Neural crest cell (in vitro differentiated cells): ENCODE results near the gene SKP2. TPM values are rescaled to one million over a fixed set of nuclear protein-coding genes. Genes with fewer than 3 reads are reported as not detected.

ENCODE experiments used
- DNase-seq: peaks from one replicate; pipeline ENCODE4 v3.0.0; 2021; ENCODE audit warnings: low read depth, mixed read lengths, low spot score
- H3K27ac Mint-ChIP-seq: one replicate; pipeline ENCODE4 v1.8.0; 2021; ENCODE audit warnings: mild to moderate bottlenecking, mixed read lengths; ENCODE audit not compliant: unreplicated experiment
- H3K27me3 Mint-ChIP-seq: 2 replicates; pipeline ENCODE4 v1.8.0; 2021; ENCODE audit warnings: low read depth, mild to moderate bottlenecking, mixed read lengths
- H3K36me3 Mint-ChIP-seq: 2 replicates; pipeline ENCODE4 v1.8.0; 2021; ENCODE audit warnings: low read depth, mild to moderate bottlenecking, mixed read lengths
- H3K4me1 Mint-ChIP-seq: 2 replicates; pipeline ENCODE4 v1.8.0; 2021; ENCODE audit warnings: mixed read lengths
- H3K4me3 Mint-ChIP-seq: one replicate; pipeline ENCODE4 v1.8.0; 2021; ENCODE audit warnings: mild to moderate bottlenecking, mixed read lengths
- H3K9me3 Mint-ChIP-seq: 2 replicates; pipeline ENCODE4 v1.8.0; 2021; ENCODE audit warnings: mixed read lengths
- total RNA-seq: library from RNA; stranded (reverse); gene quantifications from 2 replicates; pipeline ENCODE4 v1.2.1, GENCODE V29; 2021
- TF ChIP-seq, protein P1 (sequence below): fragments of 200-600 bp; sonication (generic); conservative IDR thresholded peaks from 2 replicates; pipeline ENCODE4 v1.5.0; 2021; ENCODE audit warnings: antibody characterized with exemption, mild to moderate bottlenecking

Gene SKP2
- total RNA-seq, 1 donor from 2014 or later, result 147 TPM

DNA sequence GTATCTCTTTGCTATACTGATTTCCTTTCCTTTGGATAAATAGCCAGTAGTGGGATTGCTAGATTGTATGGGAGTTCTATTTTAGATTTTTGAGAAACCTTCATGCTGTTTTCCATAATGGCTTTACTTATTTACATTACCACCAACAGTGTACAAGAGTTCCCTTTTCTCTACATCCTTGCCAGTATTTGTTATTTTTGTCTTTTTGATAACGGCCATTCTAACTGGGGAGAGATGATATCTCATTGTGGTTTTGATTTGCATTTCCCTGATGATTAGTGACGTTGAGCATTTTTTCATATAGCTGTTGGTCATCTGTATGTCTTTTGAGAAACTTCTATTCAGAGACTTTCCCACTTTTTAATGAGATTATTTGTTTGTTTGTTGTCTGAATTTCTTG, 64.0 kb downstream of the SKP2 start:
- H3K4me3 Mint-ChIP-seq, result no peak overlapping the region
- TF ChIP-seq, protein P1, sequence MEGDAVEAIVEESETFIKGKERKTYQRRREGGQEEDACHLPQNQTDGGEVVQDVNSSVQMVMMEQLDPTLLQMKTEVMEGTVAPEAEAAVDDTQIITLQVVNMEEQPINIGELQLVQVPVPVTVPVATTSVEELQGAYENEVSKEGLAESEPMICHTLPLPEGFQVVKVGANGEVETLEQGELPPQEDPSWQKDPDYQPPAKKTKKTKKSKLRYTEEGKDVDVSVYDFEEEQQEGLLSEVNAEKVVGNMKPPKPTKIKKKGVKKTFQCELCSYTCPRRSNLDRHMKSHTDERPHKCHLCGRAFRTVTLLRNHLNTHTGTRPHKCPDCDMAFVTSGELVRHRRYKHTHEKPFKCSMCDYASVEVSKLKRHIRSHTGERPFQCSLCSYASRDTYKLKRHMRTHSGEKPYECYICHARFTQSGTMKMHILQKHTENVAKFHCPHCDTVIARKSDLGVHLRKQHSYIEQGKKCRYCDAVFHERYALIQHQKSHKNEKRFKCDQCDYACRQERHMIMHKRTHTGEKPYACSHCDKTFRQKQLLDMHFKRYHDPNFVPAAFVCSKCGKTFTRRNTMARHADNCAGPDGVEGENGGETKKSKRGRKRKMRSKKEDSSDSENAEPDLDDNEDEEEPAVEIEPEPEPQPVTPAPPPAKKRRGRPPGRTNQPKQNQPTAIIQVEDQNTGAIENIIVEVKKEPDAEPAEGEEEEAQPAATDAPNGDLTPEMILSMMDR, result no peak

DNA sequence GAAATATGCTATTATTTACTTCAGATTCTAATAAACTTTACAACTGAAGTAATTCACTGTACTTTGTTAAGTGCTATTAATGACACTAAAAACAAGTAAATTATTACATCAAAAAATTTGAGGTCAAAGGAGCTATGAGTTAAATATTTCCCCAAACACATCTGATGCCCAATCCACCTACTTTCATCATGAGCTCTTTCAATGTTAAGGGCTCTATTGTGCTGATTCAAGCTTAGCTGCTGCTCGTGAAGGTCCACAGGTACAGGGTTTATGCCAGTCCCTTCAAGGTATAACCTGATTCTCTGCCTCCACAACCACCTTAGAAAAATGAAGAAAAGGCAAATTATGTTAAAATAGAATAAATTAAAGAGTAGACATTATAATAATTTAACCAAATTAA, 65.7 kb downstream of the SKP2 start:
- H3K4me3 Mint-ChIP-seq, result no peak overlapping the region
- H3K27ac Mint-ChIP-seq, result no peak overlapping the region
- H3K36me3 Mint-ChIP-seq, result peaks cover 9% of the 10 kb centered on the region
- DNase-seq, result no peak
- peaks cover 7% of the 10 kb centered on the region for H3K4me1 Mint-ChIP-seq
- no peaks in the 10 kb centered on the region for H3K27me3 Mint-ChIP-seq
- TF ChIP-seq, protein P1, result no peak
- H3K9me3 Mint-ChIP-seq, result no peaks in the 10 kb centered on the region

More for the DNA sequence above, 64.0 kb downstream of the SKP2 start:
- no peak for DNase-seq
- H3K27ac Mint-ChIP-seq, result no peak overlapping the region
- H3K27me3 Mint-ChIP-seq, result no peaks in the 10 kb centered on the region
- peaks cover 7% of the 10 kb centered on the region for H3K36me3 Mint-ChIP-seq
- peaks cover 7% of the 10 kb centered on the region for H3K4me1 Mint-ChIP-seq
- no peaks in the 10 kb centered on the region for H3K9me3 Mint-ChIP-seq

DNA sequence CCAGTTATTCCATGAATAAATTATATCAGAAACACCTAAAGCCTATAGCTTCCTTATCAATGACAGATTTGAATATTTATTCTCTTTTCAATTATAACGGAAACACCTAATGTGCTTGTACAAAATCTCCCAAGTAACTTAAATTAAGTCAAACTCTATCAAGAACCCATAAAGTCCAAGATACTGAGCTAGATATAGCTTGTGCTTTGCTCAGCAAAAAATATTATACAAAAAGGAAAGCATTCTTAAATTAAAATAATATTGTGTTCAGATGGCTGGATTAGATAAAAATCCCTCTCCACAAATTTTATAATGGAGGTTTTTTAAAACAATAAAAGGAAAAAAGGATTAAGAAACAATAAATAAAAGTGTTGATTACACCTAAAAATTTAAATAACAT, 66.1 kb downstream of the SKP2 start:
- DNase-seq, result no peak
- peaks cover 6% of the 10 kb centered on the region for H3K36me3 Mint-ChIP-seq
- H3K9me3 Mint-ChIP-seq, result no peaks in the 10 kb centered on the region
- H3K27me3 Mint-ChIP-seq, result no peaks in the 10 kb centered on the region
- TF ChIP-seq, protein P1, result no peak
- no peak overlapping the region for H3K4me3 Mint-ChIP-seq
- no peak overlapping the region for H3K27ac Mint-ChIP-seq
- H3K4me1 Mint-ChIP-seq, result peaks cover 7% of the 10 kb centered on the region

DNA sequence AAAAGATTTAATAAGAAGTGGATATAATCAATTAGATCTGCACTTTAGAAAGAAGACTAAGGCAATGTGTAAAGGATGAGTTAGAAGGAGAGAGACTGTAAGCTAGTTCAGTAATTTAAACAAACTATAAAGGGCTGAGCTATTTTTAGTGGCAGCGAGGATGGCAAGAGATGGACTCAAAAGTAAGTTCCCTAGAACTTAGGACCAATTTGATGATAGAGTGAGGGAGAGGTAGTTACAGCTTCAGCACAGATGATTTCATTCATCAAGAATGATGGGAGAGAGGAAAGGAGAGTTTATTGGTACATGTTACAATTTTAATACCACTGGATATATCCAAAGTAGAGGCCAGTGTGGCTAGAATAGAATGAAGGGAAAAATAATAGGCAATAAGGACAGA, 70.7 kb downstream of the SKP2 start:
- Mint-ChIP-seq H3K27me3 (no peaks in the 10 kb centered on the region), H3K36me3 (peaks cover 13% of the 10 kb centered on the region), H3K4me3 (no peak overlapping the region), H3K9me3 (no peaks in the 10 kb centered on the region), H3K4me1 (no peaks in the 10 kb centered on the region), H3K27ac (no peak overlapping the region)
- TF ChIP-seq, protein P1, result no peak
- no peak for DNase-seq

DNA sequence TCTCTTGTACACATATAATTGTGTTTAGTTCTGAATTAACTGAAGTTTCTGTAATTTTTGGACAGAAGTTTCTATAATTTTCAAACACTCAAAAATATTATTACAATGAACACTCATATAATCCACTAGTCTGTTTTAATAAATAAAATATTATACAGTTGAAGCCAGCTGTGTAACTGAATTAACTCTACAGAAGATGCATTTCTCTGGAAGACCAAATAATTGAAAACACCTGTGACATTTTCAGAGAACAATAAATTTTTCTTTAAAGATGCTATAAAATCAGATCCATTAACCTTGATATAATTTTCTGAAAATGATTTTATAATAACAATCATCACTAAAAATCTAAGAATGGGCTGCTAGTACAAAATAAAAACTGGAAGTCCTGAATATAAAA, 75.1 kb downstream of the SKP2 start:
- no peak for DNase-seq
- no peaks in the 10 kb centered on the region for H3K27me3 Mint-ChIP-seq
- peaks cover 7% of the 10 kb centered on the region for H3K36me3 Mint-ChIP-seq
- peaks cover 5% of the 10 kb centered on the region for H3K4me1 Mint-ChIP-seq
- H3K9me3 Mint-ChIP-seq, result no peaks in the 10 kb centered on the region
- no peak overlapping the region for H3K27ac Mint-ChIP-seq
- TF ChIP-seq, protein P1, result no peak
- no peak overlapping the region for H3K4me3 Mint-ChIP-seq

DNA sequence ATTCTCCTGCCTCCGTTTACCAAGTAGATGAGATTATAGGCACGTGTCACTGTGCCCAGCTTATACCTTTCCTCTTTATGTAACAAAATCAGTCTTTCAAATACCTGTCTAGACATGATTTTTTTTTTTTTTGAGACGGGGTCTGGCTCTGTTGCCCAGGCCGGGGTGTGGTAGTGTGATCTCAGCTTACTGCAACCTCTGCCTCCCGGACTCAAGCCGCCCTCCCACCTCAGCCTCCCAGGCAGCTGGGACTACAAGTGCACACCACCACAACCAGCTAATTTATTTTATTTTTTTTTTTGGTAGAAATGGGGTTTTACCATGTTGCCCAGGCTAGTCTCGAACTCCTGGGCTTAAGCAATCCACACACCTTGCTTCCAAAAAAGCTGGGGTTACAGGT, 76.6 kb downstream of the SKP2 start:
- H3K27me3 Mint-ChIP-seq, result no peaks in the 10 kb centered on the region
- TF ChIP-seq, protein P1, result no peak

More for the DNA sequence above, 76.6 kb downstream of the SKP2 start:
- no peaks in the 10 kb centered on the region for H3K9me3 Mint-ChIP-seq
- no peak overlapping the region for H3K4me3 Mint-ChIP-seq
- no peak for DNase-seq
- H3K27ac Mint-ChIP-seq, result no peak overlapping the region
- H3K4me1 Mint-ChIP-seq, result peaks cover 5% of the 10 kb centered on the region
- peaks cover 7% of the 10 kb centered on the region for H3K36me3 Mint-ChIP-seq
